Measurements from ENCODE around the gene LIPT1.

- TF ChIP-seq, protein P1, sequence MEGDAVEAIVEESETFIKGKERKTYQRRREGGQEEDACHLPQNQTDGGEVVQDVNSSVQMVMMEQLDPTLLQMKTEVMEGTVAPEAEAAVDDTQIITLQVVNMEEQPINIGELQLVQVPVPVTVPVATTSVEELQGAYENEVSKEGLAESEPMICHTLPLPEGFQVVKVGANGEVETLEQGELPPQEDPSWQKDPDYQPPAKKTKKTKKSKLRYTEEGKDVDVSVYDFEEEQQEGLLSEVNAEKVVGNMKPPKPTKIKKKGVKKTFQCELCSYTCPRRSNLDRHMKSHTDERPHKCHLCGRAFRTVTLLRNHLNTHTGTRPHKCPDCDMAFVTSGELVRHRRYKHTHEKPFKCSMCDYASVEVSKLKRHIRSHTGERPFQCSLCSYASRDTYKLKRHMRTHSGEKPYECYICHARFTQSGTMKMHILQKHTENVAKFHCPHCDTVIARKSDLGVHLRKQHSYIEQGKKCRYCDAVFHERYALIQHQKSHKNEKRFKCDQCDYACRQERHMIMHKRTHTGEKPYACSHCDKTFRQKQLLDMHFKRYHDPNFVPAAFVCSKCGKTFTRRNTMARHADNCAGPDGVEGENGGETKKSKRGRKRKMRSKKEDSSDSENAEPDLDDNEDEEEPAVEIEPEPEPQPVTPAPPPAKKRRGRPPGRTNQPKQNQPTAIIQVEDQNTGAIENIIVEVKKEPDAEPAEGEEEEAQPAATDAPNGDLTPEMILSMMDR (conservative IDR thresholded peaks at IDR 0.05; ENCODE audit: low read depth, low read length), result no peak
- TF ChIP-seq MXI1 (IDR thresholded peaks at IDR 0.05; ENCODE audit: borderline replicate concordance, low read depth, low read length), result no peak
- no peak for TF ChIP-seq CHD1 (IDR thresholded peaks at IDR 0.05; ENCODE audit: low read depth, low read length)
- no peak for TF ChIP-seq POLR2A (IDR thresholded peaks at IDR 0.05; ENCODE audit: low read depth, low read length)
- TF ChIP-seq RAD21 (IDR thresholded peaks at IDR 0.05; ENCODE audit: low read length), result no peak
- no peak for TF ChIP-seq SMC3 (IDR thresholded peaks at IDR 0.05; ENCODE audit: low read depth, low read length)
- TF ChIP-seq CEBPB (IDR thresholded peaks at IDR 0.05; ENCODE audit: low read depth, low read length), result no peak
- TF ChIP-seq, protein P2, sequence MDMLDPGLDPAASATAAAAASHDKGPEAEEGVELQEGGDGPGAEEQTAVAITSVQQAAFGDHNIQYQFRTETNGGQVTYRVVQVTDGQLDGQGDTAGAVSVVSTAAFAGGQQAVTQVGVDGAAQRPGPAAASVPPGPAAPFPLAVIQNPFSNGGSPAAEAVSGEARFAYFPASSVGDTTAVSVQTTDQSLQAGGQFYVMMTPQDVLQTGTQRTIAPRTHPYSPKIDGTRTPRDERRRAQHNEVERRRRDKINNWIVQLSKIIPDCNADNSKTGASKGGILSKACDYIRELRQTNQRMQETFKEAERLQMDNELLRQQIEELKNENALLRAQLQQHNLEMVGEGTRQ (IDR thresholded peaks at IDR 0.05; ENCODE audit: low read depth, low read length), result no peak
- TF ChIP-seq MAZ (IDR thresholded peaks at IDR 0.05; ENCODE audit: borderline replicate concordance, low read depth, low read length), result no peak
- TF ChIP-seq NFE2L2 (IDR thresholded peaks at IDR 0.05; ENCODE audit: low read depth, low read length), result no peak
- TF ChIP-seq FOS (IDR thresholded peaks at IDR 0.05; ENCODE audit: low read depth, low read length), result no peak
- TF ChIP-seq, protein P3, sequence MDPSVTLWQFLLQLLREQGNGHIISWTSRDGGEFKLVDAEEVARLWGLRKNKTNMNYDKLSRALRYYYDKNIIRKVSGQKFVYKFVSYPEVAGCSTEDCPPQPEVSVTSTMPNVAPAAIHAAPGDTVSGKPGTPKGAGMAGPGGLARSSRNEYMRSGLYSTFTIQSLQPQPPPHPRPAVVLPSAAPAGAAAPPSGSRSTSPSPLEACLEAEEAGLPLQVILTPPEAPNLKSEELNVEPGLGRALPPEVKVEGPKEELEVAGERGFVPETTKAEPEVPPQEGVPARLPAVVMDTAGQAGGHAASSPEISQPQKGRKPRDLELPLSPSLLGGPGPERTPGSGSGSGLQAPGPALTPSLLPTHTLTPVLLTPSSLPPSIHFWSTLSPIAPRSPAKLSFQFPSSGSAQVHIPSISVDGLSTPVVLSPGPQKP (IDR thresholded peaks at IDR 0.05; ENCODE audit: borderline replicate concordance, low read depth, low read length), result no peak
Observed at GRCh38 chr2:99140860-99141109, 14.0 kb upstream of the LIPT1 start.

Data from IMR-90 (cell line).